ENCODE measurements around the gene ERGIC1. TPM values are rescaled to one million over a fixed set of nuclear protein-coding genes. Genes with fewer than 3 reads are reported as not detected.

Gene ERGIC1
- total and polyA plus RNA-seq, 7 donors, result 49.9 to 116 (median 53.9) TPM

GRCh38 chr5:172910828-172911627 lies 77.0 kb downstream of the ERGIC1 start:
- intact Hi-C loops (cut with DNase I), result no loop called here
- ATAC-seq (peak; percentile 22 to 61 (median 48)), DNase-seq (peak; percentile 73 to 77)
- Histone ChIP-seq H3K27me3 (ENCODE audit: insufficient read depth in 3 of 3, low read length in 2 of 3) (no peaks in the 10 kb centered on the region), H3K4me3 (no peak overlapping the region), H3K27ac (no peak overlapping the region), H3K36me3 (ENCODE audit: insufficient read depth in 1 of 2, low read depth in 1 of 2) (peaks cover 0 to 51% of the 10 kb centered on the region in 2 donors), H3K9me3 (no peaks in the 10 kb centered on the region), H3K4me1 (peaks cover 5% of the 10 kb centered on the region)
- TF ChIP-seq CTCF (IDR thresholded peaks at IDR 0.05), result peak; percentile 11
- 59 to 67% (median 61%) methylated on average over 9 of the region's 9 CpGs for WGBS, 3 donors

- no peaks in the 10 kb centered on the region for H3K27me3 ChIP-seq (ENCODE audit: insufficient read depth in 3 of 3, low read length in 2 of 3)
- H3K36me3 ChIP-seq (ENCODE audit: insufficient read depth in 1 of 2, low read depth in 1 of 2), result peaks cover 0 to 56% of the 10 kb centered on the region in 2 donors
- no peak overlapping the region for H3K27ac ChIP-seq
- H3K4me1 ChIP-seq, result no peaks in the 10 kb centered on the region
- intact Hi-C loops (cut with DNase I), result no loop called here
- DNase-seq (no peak), ATAC-seq (no peak)
- H3K4me3 ChIP-seq, result no peak overlapping the region
- 39 to 49% (median 42%) methylated on average over 2 of the region's 2 CpGs for WGBS, 3 donors
- H3K9me3 ChIP-seq, result no peaks in the 10 kb centered on the region
- no peak for TF ChIP-seq CTCF (IDR thresholded peaks at IDR 0.05)
Measured at GRCh38 chr5:172911628-172911880, 77.5 kb downstream of the ERGIC1 start.

DNA sequence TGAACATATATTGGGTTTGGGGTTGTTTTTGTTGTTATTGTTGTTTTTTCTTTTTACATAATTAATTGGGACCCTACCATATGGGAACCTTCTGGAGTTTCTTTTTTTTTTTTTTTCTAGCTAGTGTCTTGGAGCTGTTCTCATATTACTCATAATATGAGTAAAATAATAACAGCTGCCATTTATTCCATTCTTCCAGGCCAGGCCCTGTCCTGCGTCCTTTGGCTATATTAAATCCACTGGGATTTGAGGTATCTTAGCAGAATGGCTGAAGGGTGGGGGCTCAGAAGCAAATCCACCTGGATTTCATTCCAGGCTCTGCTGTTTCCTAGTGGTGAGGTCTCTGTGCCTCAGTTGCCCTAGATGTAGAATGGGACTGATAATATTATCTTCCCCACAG lies 77.9 kb downstream of the ERGIC1 start:
- no peak overlapping the region for H3K27ac ChIP-seq
- no peak for ATAC-seq
- 53 to 73% (median 71%) methylated on average over 1 of the region's 1 CpG for WGBS, 3 donors
- H3K27me3 ChIP-seq (ENCODE audit: insufficient read depth in 3 of 3, low read length in 2 of 3), result no peaks in the 10 kb centered on the region
- no peaks in the 10 kb centered on the region for H3K4me1 ChIP-seq
- peaks cover 0 to 60% of the 10 kb centered on the region in 2 donors for H3K36me3 ChIP-seq (ENCODE audit: insufficient read depth in 1 of 2, low read depth in 1 of 2)
- H3K4me3 ChIP-seq, result no peak overlapping the region
- intact Hi-C loops (cut with DNase I), result no loop called here
- H3K9me3 ChIP-seq, result no peaks in the 10 kb centered on the region
- no peak for DNase-seq
- TF ChIP-seq CTCF (IDR thresholded peaks at IDR 0.05), result no peak

DNA sequence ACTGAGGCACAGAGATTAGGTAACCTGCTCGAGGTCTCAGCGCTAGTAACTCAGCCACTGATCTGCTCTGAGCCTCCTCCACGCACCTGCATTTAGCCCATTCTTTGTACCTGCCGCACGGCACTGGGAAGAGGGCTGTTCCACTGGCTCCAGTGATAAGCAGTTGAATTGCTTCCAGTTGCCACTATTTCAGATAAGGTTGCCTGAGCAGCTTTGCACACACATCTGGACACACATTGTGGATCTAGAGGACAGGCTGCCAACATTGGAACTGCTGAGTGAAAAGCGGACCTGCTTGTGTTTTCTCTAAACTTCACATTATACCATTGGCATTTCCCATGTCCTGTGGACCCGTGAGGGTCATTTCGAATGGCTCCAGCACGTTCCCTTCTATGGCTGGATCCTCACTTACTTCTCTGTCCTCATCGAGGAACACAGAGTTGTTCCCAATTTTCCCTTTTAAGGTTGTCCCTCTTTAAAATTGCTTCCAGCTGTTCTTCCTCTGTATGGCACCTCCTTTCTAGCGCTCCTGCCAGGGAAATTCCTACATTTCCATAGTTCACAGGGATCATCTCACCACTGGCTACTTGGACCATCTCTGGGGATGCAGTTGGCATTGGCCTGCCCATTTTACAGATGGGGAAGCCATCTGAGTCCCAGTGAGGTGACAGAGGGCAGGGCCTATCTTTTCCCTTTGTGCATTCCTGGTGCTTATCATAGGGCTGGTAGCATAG lies 79.2 kb downstream of the ERGIC1 start:
- no peak for DNase-seq

More for the DNA sequence above, 79.2 kb downstream of the ERGIC1 start:
- intact Hi-C loops (cut with DNase I), result no loop called here
- Histone ChIP-seq H3K9me3 (no peaks in the 10 kb centered on the region), H3K4me3 (no peak overlapping the region), H3K36me3 (ENCODE audit: insufficient read depth in 1 of 2, low read depth in 1 of 2) (peaks cover 0 to 70% of the 10 kb centered on the region in 2 donors), H3K27ac (no peak overlapping the region), H3K4me1 (no peaks in the 10 kb centered on the region), H3K27me3 (ENCODE audit: insufficient read depth in 3 of 3, low read length in 2 of 3) (no peaks in the 10 kb centered on the region)
- no peak for ATAC-seq
- 77 to 89% (median 80%) methylated on average over 11 of the region's 11 CpGs for WGBS, 3 donors
- TF ChIP-seq CTCF (IDR thresholded peaks at IDR 0.05), result no peak
